ENCODE measurements around the gene ZFC3H1. TPM values are rescaled to one million over a fixed set of nuclear protein-coding genes. Genes with fewer than 3 reads are reported as not detected.
"Not testable (repeated sequence)": the region's sequence is repeated elsewhere in the genome, so short reads cannot be mapped to it uniquely, and the experiment has no call there.

The ZFC3H1 gene
- total RNA-seq, 4 donors from 2014 or later, result 12.6 to 80.7 (median 51.2) TPM

DNA sequence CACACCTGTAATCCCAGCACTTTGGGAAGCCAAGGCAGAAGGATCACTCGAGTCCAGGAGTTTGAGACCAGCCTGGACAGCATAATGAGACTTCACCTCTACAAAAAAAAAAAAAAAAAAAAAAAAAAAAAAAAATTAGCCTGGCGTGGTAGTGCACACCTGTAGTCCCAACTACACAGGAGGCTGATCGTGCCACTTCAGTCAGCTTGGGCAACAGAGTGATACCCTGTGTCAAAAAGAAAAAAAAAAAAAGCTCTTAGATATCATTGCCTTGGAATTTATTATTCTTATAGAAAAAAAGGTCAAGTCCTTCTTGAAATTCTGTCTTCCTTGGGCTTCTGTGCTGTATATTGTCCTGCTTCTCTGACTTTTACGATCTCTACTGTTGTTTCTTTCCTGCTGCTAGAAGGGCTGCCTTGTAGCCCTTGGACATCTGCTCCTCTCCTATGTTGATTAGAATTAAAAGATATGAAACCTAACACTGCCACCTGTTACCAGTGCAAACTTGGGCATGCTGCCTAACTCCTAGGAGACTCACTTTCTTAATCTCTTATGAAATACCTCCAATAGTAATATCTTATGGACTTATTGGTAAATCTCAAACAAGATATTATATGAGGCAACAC, 28.0 kb upstream of the ZFC3H1 start:
- Histone ChIP-seq H3K36me3 (no peaks in the 10 kb centered on the region), H3K9me3 (no peaks in the 10 kb centered on the region)
- DNase-seq, result no peak

DNA sequence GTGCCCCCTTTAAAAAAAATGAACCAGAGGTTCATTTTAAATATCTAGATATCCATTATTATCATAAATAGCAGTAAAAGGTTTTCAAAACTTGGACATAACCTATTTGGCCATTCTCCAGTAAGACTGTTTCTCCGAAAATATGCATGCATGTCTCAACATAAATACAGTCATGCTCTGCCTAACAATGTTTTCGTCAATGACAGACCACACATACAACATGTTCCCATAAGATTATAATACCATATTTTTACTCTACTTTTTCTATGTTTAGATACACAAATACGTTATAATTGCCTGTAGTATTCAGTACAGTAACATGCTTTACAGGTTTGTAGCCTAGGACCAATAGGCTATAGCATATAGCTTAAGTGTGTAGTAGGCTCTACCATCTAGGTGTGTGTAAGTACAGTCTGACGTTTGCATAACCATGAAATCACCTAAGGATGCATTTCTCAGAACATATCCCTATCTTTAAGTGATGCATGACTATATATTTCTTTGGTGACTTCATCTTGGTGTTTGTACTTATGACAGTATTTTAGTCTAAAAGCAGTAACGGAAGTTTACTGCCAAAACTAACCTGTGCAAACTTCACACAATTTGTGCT, 25.4 kb upstream of the ZFC3H1 start:
- intact Hi-C loops (cut with DNase I; ENCODE audit: low total_unique reads), result no loop called here
- peaks cover 0 to 2% of the 10 kb centered on the region in 2 donors for H3K4me1 ChIP-seq
- H3K4me3 ChIP-seq, result no peak overlapping the region
- no peak for TF ChIP-seq POLR2A (IDR thresholded peaks at IDR 0.05)
- TF ChIP-seq, protein P1, sequence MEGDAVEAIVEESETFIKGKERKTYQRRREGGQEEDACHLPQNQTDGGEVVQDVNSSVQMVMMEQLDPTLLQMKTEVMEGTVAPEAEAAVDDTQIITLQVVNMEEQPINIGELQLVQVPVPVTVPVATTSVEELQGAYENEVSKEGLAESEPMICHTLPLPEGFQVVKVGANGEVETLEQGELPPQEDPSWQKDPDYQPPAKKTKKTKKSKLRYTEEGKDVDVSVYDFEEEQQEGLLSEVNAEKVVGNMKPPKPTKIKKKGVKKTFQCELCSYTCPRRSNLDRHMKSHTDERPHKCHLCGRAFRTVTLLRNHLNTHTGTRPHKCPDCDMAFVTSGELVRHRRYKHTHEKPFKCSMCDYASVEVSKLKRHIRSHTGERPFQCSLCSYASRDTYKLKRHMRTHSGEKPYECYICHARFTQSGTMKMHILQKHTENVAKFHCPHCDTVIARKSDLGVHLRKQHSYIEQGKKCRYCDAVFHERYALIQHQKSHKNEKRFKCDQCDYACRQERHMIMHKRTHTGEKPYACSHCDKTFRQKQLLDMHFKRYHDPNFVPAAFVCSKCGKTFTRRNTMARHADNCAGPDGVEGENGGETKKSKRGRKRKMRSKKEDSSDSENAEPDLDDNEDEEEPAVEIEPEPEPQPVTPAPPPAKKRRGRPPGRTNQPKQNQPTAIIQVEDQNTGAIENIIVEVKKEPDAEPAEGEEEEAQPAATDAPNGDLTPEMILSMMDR (IDR thresholded peaks at IDR 0.05), result no peak
- no peaks in the 10 kb centered on the region for H3K9me3 ChIP-seq
- H3K36me3 ChIP-seq, result no peaks in the 10 kb centered on the region
- no peak for DNase-seq
- no peak overlapping the region for H3K27ac ChIP-seq
- no peaks in the 10 kb centered on the region for H3K27me3 ChIP-seq

More for the DNA sequence above, 28.0 kb upstream of the ZFC3H1 start:
- no peak overlapping the region for H3K4me3 ChIP-seq
- no peaks in the 10 kb centered on the region for H3K4me1 ChIP-seq
- TF ChIP-seq, protein P1 (IDR thresholded peaks at IDR 0.05), result no peak
- no peak for TF ChIP-seq POLR2A (IDR thresholded peaks at IDR 0.05)
- intact Hi-C loops (cut with DNase I; ENCODE audit: low total_unique reads), result no loop called here
- H3K27me3 ChIP-seq, result no peaks in the 10 kb centered on the region
- no peak overlapping the region for H3K27ac ChIP-seq

DNA sequence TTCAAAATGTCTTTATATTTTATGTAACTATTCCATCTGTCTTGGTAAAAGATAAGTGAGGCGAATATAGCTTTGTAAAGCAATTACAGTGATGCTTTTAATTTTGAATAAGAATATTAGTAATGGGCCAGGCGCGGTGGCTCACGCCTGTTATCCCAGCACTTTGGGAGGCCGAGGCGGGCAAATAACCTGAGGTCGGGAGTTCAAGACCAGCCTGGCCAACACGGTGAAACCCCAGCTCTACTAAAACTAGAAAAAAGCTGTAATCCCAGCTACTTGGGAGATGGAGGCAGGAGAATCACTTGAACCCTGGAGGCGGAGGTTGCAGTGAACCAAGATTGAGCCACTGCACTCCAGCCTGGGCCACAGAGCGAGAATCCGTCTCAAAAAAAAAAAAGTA, 23.5 kb upstream of the ZFC3H1 start:
- intact Hi-C loops (cut with DNase I; ENCODE audit: low total_unique reads), result not testable (repeated sequence)
- H3K27ac ChIP-seq, result peak overlapping the region; percentile 90 to 91

DNA sequence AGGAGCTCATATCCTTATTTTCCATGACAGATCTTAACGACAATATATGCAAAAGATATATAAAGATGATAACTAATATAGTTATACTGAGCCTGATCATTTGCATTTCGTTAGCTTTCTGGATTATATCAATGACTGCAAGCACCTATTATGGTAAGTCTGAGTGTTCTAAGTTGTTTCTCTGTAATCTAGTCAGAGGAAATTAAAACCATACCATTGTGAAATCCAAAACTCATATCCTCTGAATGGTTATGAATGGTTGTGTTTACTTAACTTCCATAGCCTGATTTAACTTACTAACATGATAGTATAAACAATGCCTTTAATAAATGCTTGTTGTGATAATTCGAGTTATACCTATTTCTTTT, 23.0 kb upstream of the ZFC3H1 start:
- H3K27ac ChIP-seq, result peak overlapping the region; percentile 90 to 91
- peaks cover 0 to 2% of the 10 kb centered on the region in 2 donors for H3K4me1 ChIP-seq
- no peak for DNase-seq
- TF ChIP-seq, protein P1 (IDR thresholded peaks at IDR 0.05), result no peak
- TF ChIP-seq POLR2A (IDR thresholded peaks at IDR 0.05), result no peak
- no peaks in the 10 kb centered on the region for H3K27me3 ChIP-seq
- no peaks in the 10 kb centered on the region for H3K9me3 ChIP-seq
- H3K36me3 ChIP-seq, result no peaks in the 10 kb centered on the region
- peak overlapping the region; percentile 81 to 85 for H3K4me3 ChIP-seq
- intact Hi-C loops (cut with DNase I; ENCODE audit: low total_unique reads), result no loop called here

More for the DNA sequence above, 23.5 kb upstream of the ZFC3H1 start:
- H3K36me3 ChIP-seq, H3K4me1 ChIP-seq, H3K27me3 ChIP-seq, DNase-seq, H3K9me3 ChIP-seq: not testable (repeated sequence)
- H3K4me3 ChIP-seq, result peak overlapping the region; percentile 81 to 85

DNA sequence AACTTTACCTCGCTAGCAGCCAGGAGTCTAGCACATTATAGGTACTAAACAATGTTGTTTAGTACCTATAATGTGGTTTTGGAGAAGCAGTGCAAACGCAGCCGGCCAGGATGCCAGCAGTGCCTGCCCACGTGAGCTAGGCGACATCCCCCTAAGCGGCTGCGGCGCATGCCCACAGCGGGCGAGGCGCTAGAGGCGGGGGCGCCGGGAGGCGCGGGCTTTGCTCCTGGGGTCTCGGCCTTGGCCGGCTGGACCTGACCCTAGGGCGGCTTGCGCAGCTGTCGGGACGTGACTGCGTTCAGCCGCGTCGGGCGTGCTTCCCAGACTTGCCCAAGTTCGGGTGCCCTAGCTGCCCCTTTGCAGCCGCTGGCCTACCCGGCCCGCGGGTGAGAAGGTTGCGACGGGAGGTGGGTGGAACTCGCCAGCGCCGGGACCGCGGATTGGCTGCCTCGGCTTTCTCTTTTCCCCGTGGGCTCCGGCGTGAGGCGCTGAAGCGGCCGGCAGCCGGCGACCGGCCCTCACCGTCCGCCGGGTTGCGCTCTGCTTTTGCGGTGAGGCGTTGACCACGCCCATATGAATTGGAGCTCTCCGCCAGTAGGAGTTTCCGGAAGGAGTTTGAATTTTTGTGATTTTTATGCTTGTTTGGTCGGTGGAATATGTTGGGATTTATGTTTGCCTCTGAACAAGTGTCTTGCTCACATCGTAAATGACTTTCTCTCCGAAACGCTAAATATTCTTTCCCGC, 22.4 kb upstream of the ZFC3H1 start, which contains the start of gene TMEM19:
TSS of gene TMEM19 (plus strand) at position 169 of the 744 bp plus-strand sequence. CDS start 599 bp downstream, outside the sequence.
- Histone ChIP-seq H3K27ac (peak within 1 kb of the TSS; percentile 90 to 91), H3K9me3 (no peaks in the 10 kb centered on the region), H3K4me3 (peak within 1 kb of the TSS; percentile 81 to 85), H3K4me1 (peaks cover 0 to 2% of the 10 kb centered on the region in 2 donors), H3K36me3 (no peaks in the 10 kb centered on the region), H3K27me3 (no peaks in the 10 kb centered on the region)
- TF ChIP-seq, protein P1 (IDR thresholded peaks at IDR 0.05), result peak in 2 of 4 experiments; percentile 10 to 35
- peak; percentile 25 to 49 for TF ChIP-seq POLR2A (IDR thresholded peaks at IDR 0.05)
- intact Hi-C loops (cut with DNase I; ENCODE audit: low total_unique reads), result no loop called here
- peak; percentile 85 to 87 for DNase-seq

Data from uterus (tissue), 4 donors.